Measurements from ENCODE around the gene TDRD1.
A peak's percentile ranks its signal among the peaks of the same experiment; 100 is the strongest.

Gene TDRD1

GRCh38 chr10:114257498-114257897, 78.3 kb downstream of the TDRD1 start:
- POLR2A ChIA-PET, result no interaction called here
- no peak for TF ChIP-seq CTCF (IDR thresholded peaks at IDR 0.05; ENCODE audit: insufficient read depth, low read length, missing control alignments)
- CTCF ChIA-PET, result no interaction called here

GRCh38 chr10:114258274-114258840, 79.2 kb downstream of the TDRD1 start:
- no peak overlapping the region for H3K4me3 ChIP-seq (ENCODE audit: low read depth, low read length)
- ChIA-PET POLR2A (no interaction called here), CTCF (no interaction called here)
- TF ChIP-seq CTCF (IDR thresholded peaks at IDR 0.05; ENCODE audit: insufficient read depth, low read length, missing control alignments), result no peak
- DNase-seq (ENCODE audit: low read depth, low spot score), result no peak

More at GRCh38 chr10:114257498-114257897, 78.3 kb downstream of the TDRD1 start:
- H3K4me3 ChIP-seq (ENCODE audit: low read depth, low read length), result no peak overlapping the region
- no peak for DNase-seq (ENCODE audit: low read depth, low spot score)

DNA sequence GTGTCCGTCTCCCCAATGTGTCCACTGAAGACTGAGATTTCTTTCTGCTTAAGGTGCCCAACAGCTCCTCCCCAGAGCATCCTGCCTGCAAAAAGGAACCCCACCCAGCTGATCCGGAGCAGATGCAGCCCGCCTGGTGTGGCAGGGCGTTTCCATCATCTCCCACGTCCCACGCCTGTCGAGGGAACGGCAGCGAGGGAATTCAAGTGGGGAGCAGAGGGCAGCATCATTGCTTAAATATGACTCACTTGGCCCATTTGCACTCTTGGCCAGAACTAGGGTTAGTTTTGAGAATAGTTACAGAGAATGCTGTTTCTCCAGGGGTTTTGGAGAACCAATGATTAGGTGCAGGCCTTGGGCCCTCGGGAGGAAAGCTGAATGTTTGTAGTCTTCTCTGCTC, 80.7 kb downstream of the TDRD1 start:
- CTCF ChIA-PET, result no interaction called here
- no peak overlapping the region for H3K4me3 ChIP-seq (ENCODE audit: low read depth, low read length)
- DNase-seq (ENCODE audit: low read depth, low spot score), result no peak
- TF ChIP-seq CTCF (IDR thresholded peaks at IDR 0.05; ENCODE audit: insufficient read depth, low read length, missing control alignments), result no peak
- POLR2A ChIA-PET, result no interaction called here

GRCh38 chr10:114260366-114260765, 81.2 kb downstream of the TDRD1 start:
- no peak overlapping the region for H3K4me3 ChIP-seq (ENCODE audit: low read depth, low read length)
- no peak for DNase-seq (ENCODE audit: low read depth, low spot score)
- TF ChIP-seq CTCF (IDR thresholded peaks at IDR 0.05; ENCODE audit: insufficient read depth, low read length, missing control alignments), result no peak
- ChIA-PET CTCF (no interaction called here), POLR2A (no interaction called here)

- H3K4me3 ChIP-seq (ENCODE audit: low read depth, low read length), result no peak overlapping the region
- TF ChIP-seq CTCF (IDR thresholded peaks at IDR 0.05; ENCODE audit: insufficient read depth, low read length, missing control alignments), result no peak
- POLR2A ChIA-PET, result no interaction called here
- CTCF ChIA-PET, result no interaction called here
- DNase-seq (ENCODE audit: low read depth, low spot score), result peak; percentile 31
Observed at GRCh38 chr10:114261076-114261475, 81.9 kb downstream of the TDRD1 start.

GRCh38 chr10:114262496-114262895, 83.3 kb downstream of the TDRD1 start:
- no peak for TF ChIP-seq CTCF (IDR thresholded peaks at IDR 0.05; ENCODE audit: insufficient read depth, low read length, missing control alignments)
- POLR2A ChIA-PET, result no interaction called here
- CTCF ChIA-PET, result no interaction called here
- H3K4me3 ChIP-seq (ENCODE audit: low read depth, low read length), result no peak overlapping the region
- DNase-seq (ENCODE audit: low read depth, low spot score), result no peak

Data from AG04449 (cell line).